AG10803 (cell line): ENCODE measurements around the gene ZPLD1.

ENCODE experiments used
- DNase-seq: peaks from one replicate; pipeline ENCODE4 v3.0.0; 2010; ENCODE audit warnings: low read depth
- H3K4me3 ChIP-seq: 2 replicates; pipeline ENCODE4 v1.5.1; 2011; ENCODE audit warnings: mild to moderate bottlenecking, low read length, control low read depth
- CTCF ChIP-seq: conservative IDR thresholded peaks from 2 replicates; pipeline ENCODE4 v1.5.1; 2011; ENCODE audit warnings: mild to moderate bottlenecking, low read length, control low read depth, inconsistent platforms

Gene ZPLD1

GRCh38 chr3:102473648-102474047 is 38.8 kb downstream of the ZPLD1 start:
- no peak for DNase-seq
- TF ChIP-seq CTCF: no peak
- H3K4me3 ChIP-seq: no peak overlapping the region

- no peak for TF ChIP-seq CTCF
- DNase-seq: no peak
Measured at GRCh38 chr3:102474207-102474606, 39.4 kb downstream of the ZPLD1 start.

GRCh38 chr3:102476198-102476597 is 41.4 kb downstream of the ZPLD1 start:
- DNase-seq: no peak
- no peak overlapping the region for H3K4me3 ChIP-seq
- TF ChIP-seq CTCF: no peak

More at GRCh38 chr3:102474207-102474606, 39.4 kb downstream of the ZPLD1 start:
- H3K4me3 ChIP-seq: no peak overlapping the region

GRCh38 chr3:102478160-102478559 is 43.3 kb downstream of the ZPLD1 start:
- no peak overlapping the region for H3K4me3 ChIP-seq
- TF ChIP-seq CTCF: no peak
- no peak for DNase-seq

GRCh38 chr3:102480139-102480538 is 45.3 kb downstream of the ZPLD1 start:
- no peak for TF ChIP-seq CTCF
- DNase-seq: no peak
- no peak overlapping the region for H3K4me3 ChIP-seq

- no peak for TF ChIP-seq CTCF
- no peak for DNase-seq
- H3K4me3 ChIP-seq: no peak overlapping the region
Measured at GRCh38 chr3:102481050-102481449, 46.2 kb downstream of the ZPLD1 start.

- no peak for TF ChIP-seq CTCF
- H3K4me3 ChIP-seq: no peak overlapping the region
- no peak for DNase-seq
Measured at GRCh38 chr3:102483556-102483955, 48.7 kb downstream of the ZPLD1 start.
